HG02943 (cell line): ENCODE measurements around the gene URAD.

Experiments used
- ATAC-seq: cut with Tn5 transposase; IDR thresholded peaks from one replicate; pipeline ENCODE4 v1.9.1; 2021; ENCODE audit warnings: mild to moderate bottlenecking, low read depth, moderate library complexity; ENCODE audit not compliant: unreplicated experiment

The URAD gene

GRCh38 chr13:27961227-27962085, 27.0 kb downstream of the URAD start:
- no peak for ATAC-seq

- ATAC-seq: peak; percentile 57
Observed at GRCh38 chr13:27960362-27961226, 27.9 kb downstream of the URAD start.

GRCh38 chr13:27959976-27960361, 28.5 kb downstream of the URAD start:
- no peak for ATAC-seq

GRCh38 chr13:27956576-27957300, 31.8 kb downstream of the URAD start:
- no peak for ATAC-seq

DNA sequence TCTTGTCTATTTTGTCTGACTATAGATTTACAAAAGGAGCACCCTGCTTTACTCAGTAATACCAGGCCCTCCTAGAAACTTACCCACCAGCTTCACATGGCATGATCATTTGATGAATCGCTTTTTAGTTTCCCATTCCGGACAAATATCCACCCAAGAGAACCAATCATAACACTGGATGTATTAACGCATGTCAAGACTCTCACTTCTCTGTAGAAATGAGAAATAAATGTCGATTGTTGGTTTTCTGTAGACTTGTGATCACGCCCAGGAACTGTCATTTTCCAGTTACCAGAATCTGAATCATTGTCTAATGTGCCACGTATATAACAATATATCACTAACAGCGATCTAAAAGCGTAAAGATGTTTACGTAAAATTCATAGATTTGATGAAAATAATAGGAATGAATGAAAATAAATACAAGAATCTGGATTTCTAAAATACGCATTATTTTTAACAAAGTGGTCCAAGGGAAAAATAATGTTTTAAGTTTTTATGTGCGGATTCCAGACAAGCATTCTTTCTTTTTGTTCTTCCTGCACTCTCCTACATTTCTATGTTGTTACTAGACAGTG, 33.4 kb downstream of the URAD start:
- ATAC-seq: no peak

GRCh38 chr13:27954406-27954851, 34.1 kb downstream of the URAD start:
- ATAC-seq: no peak

- peak; percentile 91 for ATAC-seq
Observed at GRCh38 chr13:27953676-27954405, 34.7 kb downstream of the URAD start.

- peak; percentile 22 for ATAC-seq
Observed at GRCh38 chr13:27952876-27953675, 35.4 kb downstream of the URAD start.

- ATAC-seq: no peak
Observed at GRCh38 chr13:27942972-27943371, 45.5 kb downstream of the URAD start.

DNA sequence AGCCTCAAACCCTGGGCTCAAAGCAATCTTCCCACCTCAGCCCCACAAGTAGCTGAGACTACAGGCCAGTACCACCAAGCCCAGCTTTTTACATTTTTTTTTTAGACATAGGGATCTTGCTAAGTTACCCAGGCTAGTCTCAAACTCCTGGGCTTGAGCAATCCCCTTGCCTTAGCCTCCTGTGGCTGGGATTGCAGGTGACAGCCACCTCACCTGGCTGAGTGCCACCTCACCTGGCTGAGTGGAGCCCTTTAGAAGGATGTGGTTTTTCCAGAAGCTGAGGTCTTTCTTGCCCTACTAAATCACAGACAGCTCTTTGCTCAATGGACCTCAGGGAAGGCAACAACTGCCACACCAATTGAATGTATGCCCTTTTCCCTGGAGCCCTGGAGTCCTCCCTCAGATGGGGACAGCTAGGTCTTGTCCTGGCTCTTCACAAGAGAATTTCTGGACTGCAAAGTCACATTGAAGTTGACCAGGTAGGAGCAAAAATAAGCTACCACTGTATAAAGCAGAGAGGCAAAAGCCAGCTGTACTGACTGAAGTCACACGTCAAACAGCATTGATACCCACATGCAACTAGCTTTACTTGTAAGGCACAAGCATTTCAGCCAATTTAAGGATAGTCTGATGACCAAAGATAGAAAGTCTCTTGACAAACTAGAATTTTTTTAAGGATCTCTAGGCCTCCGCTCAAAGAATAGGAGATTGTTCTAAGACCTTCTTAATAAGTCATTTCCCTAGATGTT, 54.7 kb downstream of the URAD start:
- ATAC-seq: no peak

GRCh38 chr13:27933118-27933517, 55.4 kb downstream of the URAD start:
- no peak for ATAC-seq

DNA sequence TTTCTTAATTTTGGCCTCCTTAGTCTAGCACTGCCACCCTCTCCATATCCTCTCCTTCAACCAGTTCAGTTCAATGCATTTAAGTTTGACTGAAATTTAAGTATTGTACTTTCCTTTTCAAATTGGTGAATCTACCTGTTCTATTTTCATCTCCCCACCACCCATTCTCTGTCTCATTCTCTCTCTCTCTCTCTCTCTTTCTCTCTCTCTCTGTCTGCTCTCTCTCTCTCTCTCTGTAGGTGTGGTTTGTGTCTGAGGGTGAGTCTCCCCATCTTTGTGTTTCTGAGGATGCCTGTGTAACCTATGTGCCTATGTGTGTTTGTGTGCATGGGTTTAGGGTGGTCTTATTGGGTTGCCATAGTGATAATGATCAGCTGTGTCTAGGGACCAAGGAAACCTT, 58.6 kb downstream of the URAD start:
- no peak for ATAC-seq

DNA sequence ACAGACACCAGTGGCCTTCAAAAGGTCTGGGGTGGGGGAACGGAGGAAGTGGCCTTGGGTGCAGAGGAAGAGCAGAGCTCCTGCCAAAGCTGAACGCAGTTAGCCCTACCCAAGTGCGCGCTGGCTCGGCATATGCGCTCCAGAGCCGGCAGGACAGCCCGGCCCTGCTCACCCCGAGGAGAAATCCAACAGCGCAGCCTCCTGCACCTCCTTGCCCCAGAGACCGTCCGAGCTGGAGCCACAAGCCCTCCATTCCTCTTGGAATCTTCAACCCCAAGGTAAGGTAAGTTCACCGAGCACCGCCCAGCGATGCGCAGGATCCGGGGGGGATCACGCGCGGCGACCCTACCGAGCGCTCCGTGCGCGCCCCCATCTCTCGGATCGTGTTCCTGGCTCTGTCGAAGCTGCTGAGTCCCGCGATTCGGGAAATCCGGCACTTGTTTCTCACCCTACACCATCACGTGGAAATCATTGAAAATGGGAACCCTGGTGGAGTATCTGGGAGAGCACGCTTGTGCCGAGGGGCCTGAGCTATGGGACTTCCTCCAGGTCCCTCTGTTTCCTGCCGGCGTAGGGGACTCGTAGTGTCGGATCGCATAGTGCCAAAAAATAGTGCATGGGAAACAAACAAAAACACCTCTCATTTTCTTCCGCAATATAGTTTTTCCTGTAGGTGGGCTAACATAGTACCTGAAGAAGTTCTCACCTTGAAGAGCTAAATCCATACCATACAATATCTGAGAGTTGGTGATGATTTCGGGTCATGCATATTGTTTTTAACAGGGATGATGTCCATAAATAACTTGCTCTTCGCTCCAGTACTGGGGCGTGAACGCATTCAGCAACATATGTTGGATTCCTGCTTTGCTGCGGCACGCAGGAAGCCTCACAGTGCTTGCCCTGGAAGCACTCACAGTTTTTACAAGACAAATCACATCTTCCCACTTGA, 59.4 kb downstream of the URAD start:
- ATAC-seq: no peak

DNA sequence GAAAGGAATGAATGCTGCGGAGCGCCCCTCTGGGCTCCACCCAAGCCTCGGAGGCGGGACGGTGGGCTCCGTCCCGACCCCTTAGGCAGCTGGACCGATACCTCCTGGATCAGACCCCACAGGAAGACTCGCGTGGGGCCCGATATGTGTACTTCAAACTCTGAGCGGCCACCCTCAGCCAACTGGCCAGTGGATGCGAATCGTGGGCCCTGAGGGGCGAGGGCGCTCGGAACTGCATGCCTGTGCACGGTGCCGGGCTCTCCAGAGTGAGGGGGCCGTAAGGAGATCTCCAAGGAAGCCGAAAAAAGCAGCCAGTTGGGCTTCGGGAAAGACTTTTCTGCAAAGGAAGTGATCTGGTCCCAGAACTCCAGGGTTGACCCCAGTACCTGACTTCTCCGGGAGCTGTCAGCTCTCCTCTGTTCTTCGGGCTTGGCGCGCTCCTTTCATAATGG, 60.1 kb downstream of the URAD start:
- ATAC-seq: no peak
